ENCODE results near the gene KIAA0319L. TPM values are rescaled to one million over a fixed set of nuclear protein-coding genes. Genes with fewer than 3 reads are reported as not detected.
A peak's percentile ranks its signal among the peaks of the same experiment; 100 is the strongest.

KIAA0319L gene
- total RNA-seq, 1 experiment from 2014 or later = 20.9 TPM

- Histone ChIP-seq H3K79me2 (ENCODE audit: low read length) (no peaks in the 10 kb centered on the region), H3K9me3 (ENCODE audit: low read length) (no peaks in the 10 kb centered on the region), H3K36me3 (ENCODE audit: low read depth, low read length) (peaks cover 20% of the 10 kb centered on the region), H3K27ac (ENCODE audit: low read length) (no peak overlapping the region), H3K27me3 (ENCODE audit: low read length) (no peaks in the 10 kb centered on the region), H3K4me3 (ENCODE audit: low read length) (no peak overlapping the region), H3K9me2 (replicated peaks; ENCODE audit: low read length) (no peaks in the 10 kb centered on the region), H4K20me1 (ENCODE audit: low read length) (no peaks in the 10 kb centered on the region), H3K4me2 (ENCODE audit: low read length) (no peak overlapping the region), H3K4me1 (ENCODE audit: insufficient read depth, low read length) (peaks cover 23% of the 10 kb centered on the region), H2AFZ (ENCODE audit: low read length) (no peak overlapping the region), H3F3A (ENCODE audit: low read length, unreplicated experiment) (peaks cover 9% of the 10 kb centered on the region), H3K9ac (ENCODE audit: low read length) (no peak overlapping the region)
- CTCF ChIA-PET = no interaction called here
- DNase-seq (no peak), ATAC-seq (no peak)
- TF ChIP-seq CTCF (conservative IDR thresholded peaks at IDR 0.05; ENCODE audit: low read depth, low read length) (no peak), EZH2 (IDR thresholded peaks at IDR 0.05; ENCODE audit: low read length, unreplicated experiment) (no peak), EZH2phosphoT487 (IDR thresholded peaks at IDR 0.05; ENCODE audit: borderline replicate concordance, low read length) (no peak)
- BruUV-seq (replicated peaks) = no TSS peak
- POLR2A ChIA-PET (ENCODE audit: unreplicated experiment) = no interaction called here
- intact Hi-C loops (cut with micrococcal nuclease) = no loop called here
These were observed 109.9 kb downstream of the KIAA0319L start for GRCh38 chr1:35447278-35447677.

- Histone ChIP-seq H3K4me1 (ENCODE audit: insufficient read depth, low read length) (peaks cover 29% of the 10 kb centered on the region), H3K4me2 (ENCODE audit: low read length) (no peak overlapping the region), H3K9ac (ENCODE audit: low read length) (no peak overlapping the region), H4K20me1 (ENCODE audit: low read length) (no peaks in the 10 kb centered on the region), H3K79me2 (ENCODE audit: low read length) (no peaks in the 10 kb centered on the region), H3K9me2 (replicated peaks; ENCODE audit: low read length) (no peaks in the 10 kb centered on the region), H3K36me3 (ENCODE audit: low read depth, low read length) (peaks cover 13% of the 10 kb centered on the region), H3K27me3 (ENCODE audit: low read length) (no peaks in the 10 kb centered on the region), H3K4me3 (ENCODE audit: low read length) (no peak overlapping the region), H2AFZ (ENCODE audit: low read length) (no peak overlapping the region), H3K27ac (ENCODE audit: low read length) (no peak overlapping the region), H3F3A (ENCODE audit: low read length, unreplicated experiment) (peaks cover 9% of the 10 kb centered on the region), H3K9me3 (ENCODE audit: low read length) (no peaks in the 10 kb centered on the region)
- intact Hi-C loops (cut with micrococcal nuclease) = no loop called here
- TF ChIP-seq CTCF (conservative IDR thresholded peaks at IDR 0.05; ENCODE audit: low read depth, low read length) = no peak
- TF ChIP-seq EZH2phosphoT487 (IDR thresholded peaks at IDR 0.05; ENCODE audit: borderline replicate concordance, low read length) = no peak
- no peak for TF ChIP-seq EZH2 (IDR thresholded peaks at IDR 0.05; ENCODE audit: low read length, unreplicated experiment)
- DNase-seq = no peak
- ChIA-PET POLR2A (ENCODE audit: unreplicated experiment) (no interaction called here), CTCF (no interaction called here)
- ATAC-seq = no peak
- BruUV-seq (replicated peaks) = no TSS peak
These were observed 112.8 kb downstream of the KIAA0319L start for GRCh38 chr1:35444519-35444774.

DNA sequence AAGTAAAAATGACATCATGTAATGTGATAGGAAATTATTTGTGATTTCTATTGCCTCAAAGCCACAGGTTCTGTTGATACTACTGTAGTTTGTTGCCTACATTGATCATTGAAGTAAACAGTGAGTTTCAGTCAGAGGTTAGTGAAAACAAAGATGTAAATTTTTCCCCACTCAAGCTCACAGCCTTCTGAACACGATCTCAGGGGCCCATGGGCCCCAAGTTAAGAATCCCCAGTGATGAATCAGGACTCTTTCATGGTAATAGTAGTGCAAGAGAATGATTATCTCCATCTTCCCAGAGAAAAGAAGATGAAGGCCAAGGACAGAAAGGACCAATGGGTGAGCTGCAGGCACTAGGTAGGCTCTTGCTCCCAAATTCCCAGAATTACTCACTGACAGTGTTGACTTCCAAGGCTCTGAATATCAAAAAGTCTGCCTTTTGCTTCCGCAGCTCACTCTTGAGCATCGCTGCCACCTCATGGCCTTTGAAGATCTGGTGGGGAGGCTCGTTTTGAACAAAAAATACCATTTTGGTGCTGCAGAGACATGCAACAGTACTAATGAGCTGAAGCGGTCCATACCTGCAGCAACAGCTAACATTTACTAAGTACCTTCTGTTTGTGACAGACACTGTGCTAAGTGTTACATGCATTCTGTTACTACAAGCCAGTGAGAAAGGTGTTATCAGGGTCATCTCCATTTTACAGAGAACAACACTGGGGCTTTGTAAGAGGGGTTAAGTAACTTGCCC lies 113.3 kb downstream of the KIAA0319L start:
- Histone ChIP-seq H3K9me3 (ENCODE audit: low read length) (no peaks in the 10 kb centered on the region), H3K4me1 (ENCODE audit: insufficient read depth, low read length) (peaks cover 31% of the 10 kb centered on the region), H3K4me3 (ENCODE audit: low read length) (no peak overlapping the region), H3F3A (ENCODE audit: low read length, unreplicated experiment) (peaks cover 7% of the 10 kb centered on the region), H4K20me1 (ENCODE audit: low read length) (no peaks in the 10 kb centered on the region), H3K79me2 (ENCODE audit: low read length) (no peaks in the 10 kb centered on the region), H3K27ac (ENCODE audit: low read length) (no peak overlapping the region), H2AFZ (ENCODE audit: low read length) (no peak overlapping the region), H3K36me3 (ENCODE audit: low read depth, low read length) (peaks cover 13% of the 10 kb centered on the region), H3K9me2 (replicated peaks; ENCODE audit: low read length) (no peaks in the 10 kb centered on the region), H3K9ac (ENCODE audit: low read length) (no peak overlapping the region), H3K4me2 (ENCODE audit: low read length) (no peak overlapping the region), H3K27me3 (ENCODE audit: low read length) (no peaks in the 10 kb centered on the region)
- DNase-seq (peak; percentile 14), ATAC-seq (no peak)
- intact Hi-C loops (cut with micrococcal nuclease) = no loop called here
- ChIA-PET CTCF (no interaction called here), POLR2A (ENCODE audit: unreplicated experiment) (no interaction called here)
- no TSS peak for BruUV-seq (replicated peaks)
- TF ChIP-seq CTCF (conservative IDR thresholded peaks at IDR 0.05; ENCODE audit: low read depth, low read length) (peak; percentile 35; the same call in 1 of the 2 replicates), EZH2phosphoT487 (IDR thresholded peaks at IDR 0.05; ENCODE audit: borderline replicate concordance, low read length) (no peak), EZH2 (IDR thresholded peaks at IDR 0.05; ENCODE audit: low read length, unreplicated experiment) (no peak)

All from PC-3 (cell line).